GM12873 (cell line): ENCODE measurements around the gene JTB.

Experiments used
- CTCF ChIP-seq: IDR thresholded peaks from 2 replicates; pipeline ENCODE4 v1.5.1; 2012; ENCODE audit warnings: low read depth, mild to moderate bottlenecking, moderate library complexity, low read length, control low read depth; ENCODE audit not compliant: insufficient read depth; ENCODE audit errors: missing control alignments

The JTB gene

DNA sequence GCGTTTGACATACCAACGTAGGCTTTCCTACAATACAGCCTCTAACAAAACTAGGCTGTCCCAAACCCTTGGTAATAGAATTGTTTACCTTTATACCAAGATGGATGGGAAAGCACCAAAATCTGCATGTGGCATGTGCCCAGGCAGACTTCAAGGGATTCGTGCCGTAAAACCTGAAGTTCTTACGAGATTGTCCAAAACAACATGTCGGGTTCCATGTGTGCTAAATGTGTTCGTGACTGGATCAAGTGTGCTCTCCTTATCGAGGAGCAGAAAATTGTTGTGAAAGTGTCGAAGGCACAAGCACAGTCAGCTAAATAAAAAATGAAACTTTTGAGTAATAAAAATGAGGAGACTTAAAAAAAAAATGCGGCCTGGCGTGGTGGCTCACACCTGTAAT, 18.2 kb upstream of the JTB start:
- no peak for TF ChIP-seq CTCF

DNA sequence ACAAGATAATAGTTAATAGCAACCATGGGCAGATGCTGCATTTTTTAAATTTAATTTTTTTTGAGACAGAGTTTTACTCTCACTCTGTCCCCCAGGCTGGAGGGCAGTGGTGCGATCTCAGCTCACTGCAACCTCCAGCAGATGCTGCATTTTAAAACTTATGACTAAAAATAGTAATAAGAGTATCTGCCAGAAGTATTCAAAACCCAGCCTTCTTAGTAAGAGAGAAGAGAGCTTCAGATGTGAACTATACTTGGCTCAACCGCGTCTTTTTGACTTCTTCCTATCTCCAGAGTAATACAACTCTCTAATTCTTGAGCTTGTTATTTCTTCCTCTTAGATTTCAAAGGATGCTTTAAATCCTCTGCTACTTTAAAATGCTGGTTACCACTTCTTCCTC, 17.7 kb upstream of the JTB start:
- TF ChIP-seq CTCF = no peak

DNA sequence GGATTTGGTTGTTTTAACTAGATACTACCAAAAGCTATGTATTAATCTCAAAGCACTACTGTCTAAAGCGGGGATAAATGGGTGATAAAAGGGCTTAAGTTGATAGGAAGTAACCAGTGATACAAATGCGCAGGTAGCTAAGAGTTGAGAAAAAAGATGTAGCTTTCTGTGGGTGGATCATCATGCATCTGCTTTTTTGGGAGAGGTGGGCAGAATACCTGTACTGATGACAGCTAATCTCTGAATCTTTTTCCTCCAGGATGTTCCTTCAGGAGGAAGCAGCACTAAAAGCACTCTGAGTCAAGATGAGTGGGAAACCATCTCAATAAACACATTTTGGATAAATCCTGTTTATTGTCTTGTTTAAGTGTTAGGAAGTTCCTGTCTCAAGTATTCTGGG, 14.3 kb upstream of the JTB start:
- TF ChIP-seq CTCF = no peak

GRCh38 chr1:153991151-153991630, 13.7 kb upstream of the JTB start:
- no peak for TF ChIP-seq CTCF

GRCh38 chr1:153990468-153991150, 13.1 kb upstream of the JTB start, which contains the start of gene RPS27:
RPS27 (plus strand) TSS chr1:153990762; CDS start chr1:153990797, 35 bp downstream.
- no peak for TF ChIP-seq CTCF

DNA sequence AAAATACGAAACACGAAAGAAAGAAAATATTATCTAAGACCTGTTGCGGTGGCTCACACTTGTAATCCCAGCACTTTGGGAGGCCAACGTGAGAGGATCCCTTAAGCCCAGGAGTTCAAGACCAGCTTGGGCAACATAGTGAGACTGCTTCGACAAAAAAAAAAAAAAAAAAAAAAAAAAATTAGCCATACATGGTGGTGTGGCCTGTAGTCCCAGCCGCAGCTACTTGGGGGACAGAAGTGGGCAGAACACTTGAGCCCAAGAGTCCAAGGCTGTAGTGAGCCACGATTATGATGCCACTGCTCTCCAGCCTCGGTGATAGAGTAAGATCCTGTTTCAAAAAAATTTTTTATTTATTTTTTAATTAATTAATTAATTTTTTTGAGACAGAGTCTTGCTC, 10.1 kb upstream of the JTB start:
- TF ChIP-seq CTCF = no peak

DNA sequence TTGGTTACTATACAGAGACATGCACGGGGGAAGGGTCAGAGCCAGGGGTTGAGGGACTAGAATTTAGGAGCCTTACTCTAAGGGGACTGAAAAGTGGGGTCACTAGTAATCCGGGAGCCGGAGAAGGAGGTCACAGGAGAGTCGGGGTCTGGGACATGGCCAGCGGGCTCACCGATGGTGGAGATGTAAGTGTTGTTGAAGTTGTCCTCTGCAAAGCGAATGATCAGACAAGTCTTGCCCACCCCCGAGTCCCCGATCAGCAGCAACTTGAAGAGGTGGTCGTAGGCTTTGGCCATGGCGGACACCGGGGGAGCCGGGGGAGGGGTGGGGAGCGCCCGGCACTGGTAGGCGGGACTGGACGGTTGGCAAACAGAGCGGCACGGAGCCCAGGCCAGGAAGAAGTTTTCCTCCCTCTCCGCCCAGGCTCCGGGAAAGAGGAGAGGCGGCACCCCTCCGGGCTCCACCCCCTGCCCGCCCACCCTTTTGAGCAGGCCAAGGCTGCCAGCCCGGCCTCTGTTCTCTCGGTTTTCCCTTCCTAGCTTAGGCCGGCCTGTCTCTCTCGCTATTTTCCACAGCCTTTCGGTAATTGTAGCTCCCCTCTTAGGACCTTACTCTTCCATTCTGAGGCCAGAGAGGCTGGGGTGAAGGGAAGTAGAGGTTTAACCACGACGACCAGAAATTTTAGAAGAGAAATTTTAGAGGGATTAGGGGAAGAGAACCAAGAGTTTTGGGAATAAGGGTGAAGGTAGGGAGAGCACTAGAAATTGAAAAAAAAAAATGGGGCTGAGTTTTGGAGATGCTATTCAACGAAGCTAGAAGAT, 8.7 kb upstream of the JTB start, which contains the start of gene RAB13:
Gene RAB13 (minus strand): TSS at position 399 of the 821 bp plus-strand sequence. CDS start 103 bp downstream, at position 296.
- no peak for TF ChIP-seq CTCF
